Astrocyte (in vitro differentiated cells and primary cell): ENCODE data around the gene DNPH1. TPM values are rescaled to one million over a fixed set of nuclear protein-coding genes. Genes with fewer than 3 reads are reported as not detected.

Experiments used
- DNase-seq: peaks from one replicate; pipeline ENCODE4 v3.0.0-alpha.2; 2010; ENCODE audit warnings: low read depth
- FAIRE-seq: peaks from 2 replicates; lab custom pipeline; 2011; peaks lifted over from hg19 to GRCh38; lab: Jason Lieb, UNC
- H2AFZ ChIP-seq: 2 replicates; pipeline ENCODE4 v1.6.0; 2012; ENCODE audit warnings: low read depth, low read length, inconsistent platforms
- H3K27ac ChIP-seq: 2 replicates; pipeline ENCODE4 v1.5.1; 2011; ENCODE audit warnings: low read depth, low read length, inconsistent platforms
- H3K27me3 ChIP-seq: 2 replicates; pipeline ENCODE4 v1.6.0; 2011; ENCODE audit warnings: low read length, inconsistent platforms; ENCODE audit not compliant: insufficient read depth
- H3K36me3 ChIP-seq: 2 replicates; pipeline ENCODE4 v1.5.1; 2011; ENCODE audit warnings: low read length, inconsistent platforms; ENCODE audit not compliant: insufficient read depth
- H3K4me1 ChIP-seq: 2 replicates; pipeline ENCODE4 v1.5.1; 2011; ENCODE audit warnings: low read length, inconsistent platforms; ENCODE audit not compliant: insufficient read depth
- H3K4me2 ChIP-seq: 2 replicates; pipeline ENCODE4 v1.6.0; 2012; ENCODE audit warnings: low read length, inconsistent platforms
- H3K4me3 ChIP-seq: 2 replicates; pipeline ENCODE4 v1.5.1; 2011; ENCODE audit warnings: low read depth, mild to moderate bottlenecking, low read length, inconsistent platforms; ENCODE audit not compliant: insufficient read depth
- H3K79me2 ChIP-seq: 2 replicates; pipeline ENCODE4 v1.6.0; 2012; ENCODE audit warnings: mild to moderate bottlenecking, low read length, inconsistent platforms; ENCODE audit not compliant: insufficient read depth
- H3K9ac ChIP-seq: 2 replicates; pipeline ENCODE4 v1.6.0; 2012; ENCODE audit warnings: mild to moderate bottlenecking, low read length, inconsistent platforms
- H3K9me3 ChIP-seq: 2 replicates; pipeline ENCODE4 v1.5.1; 2012; ENCODE audit warnings: low read depth, mild to moderate bottlenecking, low read length, inconsistent platforms; ENCODE audit not compliant: insufficient read depth
- H4K20me1 ChIP-seq: 2 replicates; pipeline ENCODE4 v1.6.0; 2012; ENCODE audit warnings: low read length, inconsistent platforms; ENCODE audit not compliant: insufficient read depth
- H3K27ac Mint-ChIP-seq: one replicate; pipeline ENCODE4 v1.8.0; 2021; ENCODE audit warnings: mild to moderate bottlenecking, mixed read lengths; ENCODE audit not compliant: unreplicated experiment
- H3K27me3 Mint-ChIP-seq: one replicate; pipeline ENCODE4 v1.8.0; 2021; ENCODE audit warnings: low read depth, mixed read lengths; ENCODE audit not compliant: unreplicated experiment
- H3K36me3 Mint-ChIP-seq: one replicate; pipeline ENCODE4 v1.8.0; 2021; ENCODE audit warnings: low read depth, mixed read lengths; ENCODE audit not compliant: unreplicated experiment
- H3K4me1 Mint-ChIP-seq: one replicate; pipeline ENCODE4 v1.8.0; 2021; ENCODE audit warnings: low read depth, mixed read lengths; ENCODE audit not compliant: unreplicated experiment
- H3K4me3 Mint-ChIP-seq: one replicate; pipeline ENCODE4 v1.8.0; 2021; ENCODE audit warnings: mild to moderate bottlenecking, moderate library complexity, mixed read lengths; ENCODE audit not compliant: unreplicated experiment
- H3K9me3 Mint-ChIP-seq: one replicate; pipeline ENCODE4 v1.8.0; 2021; ENCODE audit warnings: mild to moderate bottlenecking, mixed read lengths; ENCODE audit not compliant: unreplicated experiment
- EZH2 ChIP-seq: IDR thresholded peaks from 2 replicates; pipeline ENCODE4 v1.6.1; 2012; ENCODE audit warnings: mild to moderate bottlenecking, low read length, inconsistent platforms; ENCODE audit not compliant: insufficient read depth
- total RNA-seq: library from RNA; stranded (reverse); gene quantifications from 2 replicates; pipeline ENCODE4 v1.2.1, GENCODE V29; 2021
- TF ChIP-seq, protein P1 (sequence below): IDR thresholded peaks from 2 replicates; pipeline ENCODE4 v1.5.1; 2011; ENCODE audit warnings: low read depth, mild to moderate bottlenecking, inconsistent platforms, low read length, moderate library complexity; ENCODE audit not compliant: insufficient read depth

DNPH1 gene
- total RNA-seq, 1 donor from 2014 or later: 15.1 TPM

DNA sequence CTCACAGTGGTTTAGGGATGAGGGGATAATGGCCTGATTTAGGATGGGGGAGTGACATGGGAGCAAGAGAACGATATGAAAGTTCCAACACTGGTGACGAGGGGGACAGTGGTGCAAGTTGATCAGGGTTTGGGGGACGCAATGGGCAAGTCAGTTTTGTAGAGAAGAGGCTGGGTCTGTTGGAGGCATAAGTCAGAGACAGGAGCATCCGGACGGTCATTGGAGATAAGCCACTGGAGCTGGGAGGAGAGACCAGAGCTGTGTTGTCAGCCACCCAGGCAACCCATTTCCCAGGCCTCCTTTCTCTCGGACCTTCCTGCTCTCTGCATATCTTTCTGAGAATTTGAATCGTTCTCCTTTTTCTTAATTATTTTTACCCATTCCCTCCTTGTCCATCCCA lies 9.5 kb downstream of the DNPH1 start:
- no peak for TF ChIP-seq EZH2
- TF ChIP-seq, protein P1, sequence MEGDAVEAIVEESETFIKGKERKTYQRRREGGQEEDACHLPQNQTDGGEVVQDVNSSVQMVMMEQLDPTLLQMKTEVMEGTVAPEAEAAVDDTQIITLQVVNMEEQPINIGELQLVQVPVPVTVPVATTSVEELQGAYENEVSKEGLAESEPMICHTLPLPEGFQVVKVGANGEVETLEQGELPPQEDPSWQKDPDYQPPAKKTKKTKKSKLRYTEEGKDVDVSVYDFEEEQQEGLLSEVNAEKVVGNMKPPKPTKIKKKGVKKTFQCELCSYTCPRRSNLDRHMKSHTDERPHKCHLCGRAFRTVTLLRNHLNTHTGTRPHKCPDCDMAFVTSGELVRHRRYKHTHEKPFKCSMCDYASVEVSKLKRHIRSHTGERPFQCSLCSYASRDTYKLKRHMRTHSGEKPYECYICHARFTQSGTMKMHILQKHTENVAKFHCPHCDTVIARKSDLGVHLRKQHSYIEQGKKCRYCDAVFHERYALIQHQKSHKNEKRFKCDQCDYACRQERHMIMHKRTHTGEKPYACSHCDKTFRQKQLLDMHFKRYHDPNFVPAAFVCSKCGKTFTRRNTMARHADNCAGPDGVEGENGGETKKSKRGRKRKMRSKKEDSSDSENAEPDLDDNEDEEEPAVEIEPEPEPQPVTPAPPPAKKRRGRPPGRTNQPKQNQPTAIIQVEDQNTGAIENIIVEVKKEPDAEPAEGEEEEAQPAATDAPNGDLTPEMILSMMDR: no peak
- Mint-ChIP-seq H3K4me1 (peaks cover 16% of the 10 kb centered on the region), H3K9me3 (peaks cover 2% of the 10 kb centered on the region), H3K36me3 (peaks cover 47% of the 10 kb centered on the region), H3K27me3 (peaks cover 2% of the 10 kb centered on the region), H3K27ac (no peak overlapping the region), H3K4me3 (no peak overlapping the region)
- Histone ChIP-seq H4K20me1 (no peaks in the 10 kb centered on the region), H2AFZ (no peak overlapping the region), H3K9ac (no peak overlapping the region), H3K27ac (no peak overlapping the region), H3K4me2 (no peak overlapping the region), H3K9me3 (no peaks in the 10 kb centered on the region), H3K79me2 (no peaks in the 10 kb centered on the region), H3K4me3 (no peak overlapping the region), H3K36me3 (peaks cover 8% of the 10 kb centered on the region), H3K27me3 (no peaks in the 10 kb centered on the region), H3K4me1 (peaks cover 9% of the 10 kb centered on the region)
- FAIRE-seq (no peak), DNase-seq (no peak)

DNA sequence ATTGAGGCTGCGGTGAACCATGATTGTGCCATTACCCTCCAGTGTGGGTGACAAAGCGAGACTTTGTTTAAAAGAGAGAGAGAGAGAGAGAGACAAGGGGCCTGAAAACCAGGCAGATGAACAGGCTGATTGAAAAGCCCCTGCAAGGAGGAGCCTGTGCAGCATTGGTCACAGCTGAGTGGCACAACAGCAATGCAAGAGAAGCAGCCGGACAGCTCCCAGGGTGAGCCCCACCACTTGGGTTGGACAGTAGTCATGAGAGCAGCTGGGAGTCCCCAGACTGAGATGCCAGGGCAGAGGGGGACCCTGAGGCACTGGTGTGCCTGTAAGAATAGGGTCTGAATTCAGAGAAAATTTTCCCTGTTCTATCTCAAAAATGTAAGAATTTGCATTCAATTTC lies 10.2 kb downstream of the DNPH1 start:
- peaks cover 8% of the 10 kb centered on the region for H3K36me3 ChIP-seq
- no peak overlapping the region for H3K27ac ChIP-seq
- H3K27me3 ChIP-seq: no peaks in the 10 kb centered on the region
- FAIRE-seq (no peak), DNase-seq (no peak)
- H4K20me1 ChIP-seq: no peaks in the 10 kb centered on the region
- Mint-ChIP-seq H3K27me3 (peaks cover 2% of the 10 kb centered on the region), H3K4me1 (peaks cover 11% of the 10 kb centered on the region), H3K36me3 (peaks cover 43% of the 10 kb centered on the region), H3K4me3 (no peak overlapping the region), H3K9me3 (peaks cover 2% of the 10 kb centered on the region), H3K27ac (peak overlapping the region; percentile 58)
- H3K9ac ChIP-seq: no peak overlapping the region
- no peak overlapping the region for H3K4me3 ChIP-seq
- H2AFZ ChIP-seq: no peak overlapping the region
- TF ChIP-seq EZH2: no peak
- TF ChIP-seq, protein P1: no peak
- H3K79me2 ChIP-seq: no peaks in the 10 kb centered on the region
- H3K9me3 ChIP-seq: no peaks in the 10 kb centered on the region
- peaks cover 4% of the 10 kb centered on the region for H3K4me1 ChIP-seq
- H3K4me2 ChIP-seq: no peak overlapping the region

DNA sequence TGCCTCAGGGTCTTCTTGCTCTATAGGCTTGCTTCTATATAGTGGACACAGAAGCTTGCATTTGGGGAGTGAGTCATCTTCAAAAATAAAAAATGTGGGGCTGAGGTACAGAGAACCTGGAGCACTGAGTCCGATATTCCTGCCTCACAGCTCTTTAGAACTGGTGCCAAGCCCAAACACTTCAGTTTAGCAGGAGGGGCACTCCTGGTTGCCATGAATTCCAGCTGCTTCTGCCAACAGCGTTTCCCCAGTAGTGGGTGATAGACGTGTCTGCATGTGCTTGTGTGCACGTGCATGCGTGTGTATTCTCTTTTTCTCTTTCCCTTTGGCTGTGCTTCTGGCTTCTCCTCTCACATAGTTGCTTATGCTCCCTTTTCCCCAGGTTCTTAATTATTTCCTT lies 11.9 kb downstream of the DNPH1 start:
- peaks cover 2% of the 10 kb centered on the region for H3K9me3 Mint-ChIP-seq

More for the DNA sequence above, 11.9 kb downstream of the DNPH1 start:
- Histone ChIP-seq H3K27ac (no peak overlapping the region), H4K20me1 (no peaks in the 10 kb centered on the region), H3K4me1 (peaks cover 4% of the 10 kb centered on the region), H2AFZ (no peak overlapping the region), H3K4me2 (no peak overlapping the region), H3K4me3 (no peak overlapping the region), H3K9me3 (no peaks in the 10 kb centered on the region), H3K9ac (no peak overlapping the region), H3K27me3 (no peaks in the 10 kb centered on the region), H3K79me2 (no peaks in the 10 kb centered on the region), H3K36me3 (peaks cover 5% of the 10 kb centered on the region)
- H3K36me3 Mint-ChIP-seq: peaks cover 50% of the 10 kb centered on the region
- no peak overlapping the region for H3K4me3 Mint-ChIP-seq
- FAIRE-seq (no peak), DNase-seq (no peak)
- TF ChIP-seq, protein P1: no peak
- no peak for TF ChIP-seq EZH2
- peaks cover 8% of the 10 kb centered on the region for H3K4me1 Mint-ChIP-seq
- H3K27me3 Mint-ChIP-seq: peaks cover 2% of the 10 kb centered on the region
- no peak overlapping the region for H3K27ac Mint-ChIP-seq
